GM23338 (cell line): Measurements from ENCODE around the gene CYP46A1.
"Not testable (repeated sequence)": the region's sequence is repeated elsewhere in the genome, so short reads cannot be mapped to it uniquely, and the experiment has no call there.

Experiments
- CREB1 ChIP-seq: fragments of 250-450 bp; sonication (Bioruptor Pico); IDR thresholded peaks from 2 replicates; pipeline ENCODE4 v1.5.0; 2020; ENCODE audit warnings: low read depth, mild to moderate bottlenecking, moderate library complexity
- CTCF ChIP-seq, 2 experiments: fragments of 200-600 bp in 1 of 2; sonication (generic) in 1 of 2; conservative IDR thresholded peaks; 2 replicates each; pipeline versions ENCODE4 v1.5.1 to v1.6.1; 2016 to 2017; ENCODE audit warnings: antibody characterized with exemption in 2 of 2, low read depth in 2 of 2, mild to moderate bottlenecking in 2 of 2, moderate library complexity in 1 of 2
- EZH2 ChIP-seq: fragments of 200-600 bp; sonication (generic); IDR thresholded peaks from one replicate; pipeline ENCODE4 v1.8.0; 2017; ENCODE audit warnings: antibody characterized with exemption, mild to moderate bottlenecking, low read depth; ENCODE audit not compliant: unreplicated experiment
- EZH2phosphoT487 ChIP-seq: fragments of 200-600 bp; sonication (generic); IDR thresholded peaks from one replicate; pipeline ENCODE4 v1.8.1; 2018; ENCODE audit warnings: antibody characterized with exemption; ENCODE audit not compliant: unreplicated experiment
- JUNB ChIP-seq: IDR thresholded peaks from one replicate; pipeline ENCODE4 v1.6.1; 2016; ENCODE audit warnings: antibody characterized with exemption; ENCODE audit not compliant: unreplicated experiment
- POLR2AphosphoS5 ChIP-seq: IDR thresholded peaks from 2 replicates; pipeline ENCODE4 v1.6.1; 2016; ENCODE audit warnings: antibody characterized with exemption, low read depth
- REST ChIP-seq: IDR thresholded peaks from one replicate; pipeline ENCODE4 v1.6.1; 2018; ENCODE audit warnings: antibody characterized with exemption; ENCODE audit not compliant: unreplicated experiment
- STAT1 ChIP-seq: IDR thresholded peaks from one replicate; pipeline ENCODE4 v1.6.1; 2016; ENCODE audit warnings: antibody characterized with exemption; ENCODE audit not compliant: unreplicated experiment
- ZNF114 ChIP-seq: fragments of 250-450 bp; sonication (Bioruptor Pico); IDR thresholded peaks from 2 replicates; pipeline ENCODE4 v1.5.0; 2020; ENCODE audit warnings: mild to moderate bottlenecking, moderate library complexity

GRCh38 chr14:99642771-99643170 is 41.3 kb upstream of the CYP46A1 start:
- not testable (repeated sequence) for TF ChIP-seq POLR2AphosphoS5; REST; EZH2; CTCF (conservative IDR thresholded peaks at IDR 0.05; ENCODE audit: low read depth in 2 of 2); STAT1; JUNB; EZH2phosphoT487; CREB1 (CRISPR knock-in tag); ZNF114 (CRISPR knock-in tag)
